Adipocyte (in vitro differentiated cells): ENCODE measurements around the gene ANKRD40.
"Not testable (repeated sequence)": the region's sequence is repeated elsewhere in the genome, so short reads cannot be mapped to it uniquely, and the experiment has no call there.

Experiments
- DNase-seq: peaks from one replicate; pipeline ENCODE4 v3.0.0-alpha.2; 2015; ENCODE audit warnings: low read depth
- H3K27me3 ChIP-seq: replicated peaks from 2 replicates; pipeline ENCODE4 v1.7.0; 2013; ENCODE audit warnings: mild to moderate bottlenecking, low read length, moderate library complexity; ENCODE audit not compliant: control insufficient read depth, insufficient read depth
- H3K36me3 ChIP-seq: 2 replicates; pipeline ENCODE4 v1.7.0; 2013; ENCODE audit warnings: low read length, mild to moderate bottlenecking, moderate library complexity; ENCODE audit not compliant: control insufficient read depth, insufficient read depth, severe bottlenecking
- H3K4me1 ChIP-seq: 2 replicates; pipeline ENCODE4 v1.7.0; 2013; ENCODE audit warnings: mild to moderate bottlenecking, low read length, moderate library complexity; ENCODE audit not compliant: control insufficient read depth, insufficient read depth
- H3K4me3 ChIP-seq: 2 replicates; pipeline ENCODE4 v1.7.0; 2013; ENCODE audit warnings: mild to moderate bottlenecking, low read length, moderate library complexity
- H3K9ac ChIP-seq: 2 replicates; pipeline ENCODE4 v1.7.0; 2013; ENCODE audit warnings: mild to moderate bottlenecking, low read length, moderate library complexity
- H3K9me3 ChIP-seq: 2 replicates; pipeline ENCODE4 v1.7.0; 2013; ENCODE audit warnings: mild to moderate bottlenecking, low read length, moderate library complexity; ENCODE audit not compliant: control insufficient read depth

ANKRD40 gene

DNA sequence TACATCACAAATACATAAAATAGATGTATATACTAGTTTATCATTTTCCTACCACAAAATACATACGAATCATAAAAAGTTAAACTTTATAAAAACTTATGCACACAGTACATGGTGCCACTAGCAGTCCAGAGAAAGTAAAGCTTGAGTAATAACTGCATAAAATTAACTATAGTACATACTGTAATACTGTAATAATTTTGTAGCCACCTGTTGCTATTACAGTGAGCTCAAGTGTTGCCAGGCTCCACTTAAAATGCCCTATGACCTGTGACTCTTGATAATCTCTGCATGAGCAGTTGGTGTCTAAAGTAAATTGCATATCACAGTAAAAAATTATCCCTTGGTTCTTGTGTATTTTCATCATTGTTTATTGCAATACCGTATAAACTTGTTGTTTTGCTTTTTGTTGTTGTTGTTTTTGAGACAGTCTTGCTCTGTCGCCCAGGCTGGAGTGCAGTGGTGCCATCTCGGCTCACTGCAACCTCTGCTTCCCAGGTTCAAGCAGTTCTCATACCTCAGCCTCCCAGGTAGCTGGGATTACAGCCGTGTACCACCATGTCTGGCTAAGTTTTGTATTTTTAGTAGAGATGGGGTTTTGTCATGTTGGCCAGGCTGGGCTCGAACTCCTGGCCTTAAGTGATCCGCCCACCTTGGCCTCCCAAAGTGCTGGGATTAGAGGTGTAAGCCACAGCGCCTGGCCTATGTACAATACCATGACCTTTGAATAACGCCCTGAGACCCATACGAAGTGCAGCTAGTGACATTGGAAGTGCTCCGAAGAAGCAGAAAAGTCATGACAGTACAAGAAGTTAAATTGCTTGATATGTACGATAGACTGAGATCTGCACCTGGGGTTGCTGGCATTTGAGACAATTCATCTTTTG, 18.3 kb upstream of the ANKRD40 start:
- H3K36me3 ChIP-seq: no peaks in the 10 kb centered on the region
- no peak for DNase-seq
- H3K4me3 ChIP-seq: no peak overlapping the region
- H3K9ac ChIP-seq: no peak overlapping the region
- no peaks in the 10 kb centered on the region for H3K9me3 ChIP-seq
- no peaks in the 10 kb centered on the region for H3K27me3 ChIP-seq
- H3K4me1 ChIP-seq: peaks cover 50% of the 10 kb centered on the region

- not testable (repeated sequence) for H3K27me3 ChIP-seq, DNase-seq, H3K9ac ChIP-seq, H3K9me3 ChIP-seq, H3K4me3 ChIP-seq, H3K36me3 ChIP-seq
- H3K4me1 ChIP-seq: peaks cover 40% of the 10 kb centered on the region
These were observed 16.9 kb upstream of the ANKRD40 start for GRCh38 chr17:50724622-50725021.

- no peak for DNase-seq
- peaks cover 44% of the 10 kb centered on the region for H3K4me1 ChIP-seq
- H3K36me3 ChIP-seq: no peaks in the 10 kb centered on the region
- peak overlapping the region; percentile 99 for H3K4me3 ChIP-seq
- no peaks in the 10 kb centered on the region for H3K27me3 ChIP-seq
- no peaks in the 10 kb centered on the region for H3K9me3 ChIP-seq
- peak overlapping the region; percentile 41 for H3K9ac ChIP-seq
These were observed 15.0 kb upstream of the ANKRD40 start for GRCh38 chr17:50722746-50723145.

DNA sequence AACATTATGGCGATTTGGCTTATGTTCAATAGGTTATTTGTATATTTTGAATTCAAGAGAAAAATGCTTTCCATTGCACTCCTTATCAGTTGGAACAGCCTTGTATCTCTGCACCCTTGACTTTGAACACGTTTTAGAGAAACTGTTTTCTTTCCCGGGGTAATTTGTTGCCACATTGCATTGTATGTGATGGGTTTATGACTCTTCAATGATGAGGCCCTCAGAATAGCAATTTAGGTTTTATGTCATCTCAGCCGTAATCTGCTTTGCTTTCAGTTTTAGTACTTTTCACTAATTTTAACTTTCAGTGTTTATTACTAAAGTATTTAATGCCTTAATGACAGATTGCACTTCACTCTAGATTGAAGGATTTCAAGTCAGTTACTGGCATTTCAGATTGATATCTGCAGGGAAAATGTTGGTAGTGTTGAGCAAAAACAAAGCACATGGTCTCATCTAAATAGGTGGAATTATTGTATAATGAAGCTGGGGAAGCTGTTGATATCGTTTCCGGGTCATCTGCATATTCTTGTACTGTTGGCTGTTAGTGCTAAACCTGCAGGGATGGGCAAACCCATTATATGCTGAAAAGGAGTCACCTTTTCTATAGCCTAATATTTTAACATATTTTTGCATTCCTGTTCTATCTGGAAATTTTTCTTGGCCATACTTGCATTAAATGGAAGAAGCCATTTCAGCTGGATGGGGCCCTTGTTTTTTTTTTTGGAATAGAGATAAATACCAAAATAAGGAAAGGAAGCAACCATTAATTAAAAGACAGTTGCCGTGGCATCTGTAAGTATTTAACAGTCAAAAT, 13.7 kb upstream of the ANKRD40 start:
- peak overlapping the region; percentile 99 for H3K4me3 ChIP-seq
- peaks cover 36% of the 10 kb centered on the region for H3K4me1 ChIP-seq
- H3K9me3 ChIP-seq: no peaks in the 10 kb centered on the region
- DNase-seq: peak; percentile 43
- no peaks in the 10 kb centered on the region for H3K36me3 ChIP-seq
- H3K27me3 ChIP-seq: no peaks in the 10 kb centered on the region
- peak overlapping the region; percentile 99 for H3K9ac ChIP-seq

GRCh38 chr17:50719924-50720794, 12.4 kb upstream of the ANKRD40 start:
- Histone ChIP-seq H3K36me3 (no peaks in the 10 kb centered on the region), H3K9me3 (no peaks in the 10 kb centered on the region), H3K4me3 (peak overlapping the region; percentile 99), H3K9ac (peak overlapping the region; percentile 99), H3K4me1 (peaks cover 31% of the 10 kb centered on the region), H3K27me3 (no peaks in the 10 kb centered on the region)
- DNase-seq: no peak

DNA sequence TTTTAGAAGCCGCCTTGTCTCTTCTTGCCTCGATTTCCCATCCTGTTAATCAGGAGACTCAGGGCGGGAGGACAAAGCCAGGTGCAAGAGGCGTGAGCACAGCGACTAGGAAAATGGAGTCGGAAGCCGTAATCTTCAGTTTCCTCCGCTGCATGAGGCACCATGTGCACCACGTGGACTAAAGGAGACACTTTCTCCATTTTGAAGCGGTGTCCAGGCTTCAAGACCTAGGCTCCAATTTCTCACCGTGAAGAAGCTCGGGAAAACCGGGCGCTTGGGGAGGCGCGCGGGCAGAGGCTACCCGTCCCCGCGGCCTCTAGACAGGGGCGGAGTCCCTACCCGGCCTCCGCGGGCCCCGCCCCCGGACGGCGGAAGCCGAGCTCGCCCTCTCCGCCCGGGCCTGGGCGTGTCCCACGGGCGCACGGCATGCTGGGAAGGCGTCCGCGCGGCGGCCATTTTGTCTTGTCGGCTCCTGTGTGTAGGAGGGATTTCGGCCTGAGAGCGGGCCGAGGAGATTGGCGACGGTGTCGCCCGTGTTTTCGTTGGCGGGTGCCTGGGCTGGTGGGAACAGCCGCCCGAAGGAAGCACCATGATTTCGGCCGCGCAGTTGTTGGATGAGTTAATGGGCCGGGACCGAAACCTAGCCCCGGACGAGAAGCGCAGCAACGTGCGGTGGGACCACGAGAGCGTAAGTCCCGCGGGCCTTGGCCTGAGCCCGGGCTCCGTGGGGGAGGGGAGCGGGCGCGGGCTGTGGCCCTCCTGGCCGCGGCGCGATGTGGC, 11.6 kb upstream of the ANKRD40 start, which contains the start of gene LUC7L3:
LUC7L3 (plus strand) TSS at position 460 of the 780 bp plus-strand sequence; CDS start at position 590, 130 bp downstream.
- Histone ChIP-seq H3K36me3 (no peaks in the 10 kb centered on the region), H3K4me1 (peaks cover 31% of the 10 kb centered on the region), H3K9ac (peak within 1 kb of the TSS; percentile 99), H3K4me3 (peak within 1 kb of the TSS; percentile 99), H3K9me3 (no peaks in the 10 kb centered on the region), H3K27me3 (no peaks in the 10 kb centered on the region)
- peak; percentile 98 for DNase-seq

DNA sequence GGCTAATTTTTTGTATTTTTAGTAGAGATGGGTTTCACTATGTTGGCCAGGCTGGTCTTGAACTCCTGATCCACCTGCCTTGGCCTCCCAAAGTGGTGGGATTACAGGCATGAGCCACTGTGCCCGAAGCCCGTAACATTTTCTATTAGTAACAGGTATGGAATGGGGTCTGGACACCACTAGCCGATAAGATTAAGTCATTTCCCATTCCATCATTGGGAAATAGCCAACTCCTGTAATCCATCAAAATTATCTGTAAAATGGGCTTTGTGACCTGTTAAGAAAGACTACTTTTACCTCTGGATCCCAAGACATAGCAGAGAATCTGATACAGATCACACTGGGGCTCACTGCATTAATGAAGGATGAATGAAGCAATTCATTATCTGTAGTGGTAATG, 7.8 kb upstream of the ANKRD40 start:
- no peak overlapping the region for H3K9ac ChIP-seq
- no peak overlapping the region for H3K4me3 ChIP-seq
- H3K9me3 ChIP-seq: no peaks in the 10 kb centered on the region
- DNase-seq: no peak
- peaks cover 4% of the 10 kb centered on the region for H3K4me1 ChIP-seq
- no peaks in the 10 kb centered on the region for H3K27me3 ChIP-seq
- H3K36me3 ChIP-seq: no peaks in the 10 kb centered on the region

- H3K9ac ChIP-seq: no peak overlapping the region
- H3K27me3 ChIP-seq: no peaks in the 10 kb centered on the region
- no peaks in the 10 kb centered on the region for H3K36me3 ChIP-seq
- DNase-seq: no peak
- H3K4me3 ChIP-seq: no peak overlapping the region
- H3K4me1 ChIP-seq: peaks cover 16% of the 10 kb centered on the region
- H3K9me3 ChIP-seq: no peaks in the 10 kb centered on the region
These were observed 4.9 kb upstream of the ANKRD40 start for GRCh38 chr17:50712641-50713040.

DNA sequence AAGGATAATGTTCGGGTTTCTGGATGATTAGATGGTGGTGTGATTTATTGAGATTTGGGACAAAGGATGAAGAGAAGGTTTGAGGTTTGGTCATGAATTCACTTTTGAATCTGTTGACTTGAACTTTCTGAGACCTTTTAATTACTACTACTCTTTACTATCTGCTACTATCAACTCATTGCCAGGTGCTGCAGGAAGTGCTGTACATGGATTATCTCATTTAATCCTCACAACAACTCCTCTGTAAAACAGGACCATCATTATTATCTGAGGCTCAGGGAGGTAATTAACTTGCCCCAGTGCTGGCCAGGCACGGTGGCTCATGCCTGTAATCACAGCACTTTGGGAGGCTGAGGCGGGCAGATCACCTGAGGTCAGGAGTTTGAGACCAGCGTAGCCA, 2.9 kb upstream of the ANKRD40 start:
- Histone ChIP-seq H3K9ac (no peak overlapping the region), H3K27me3 (no peaks in the 10 kb centered on the region), H3K4me1 (peaks cover 19% of the 10 kb centered on the region), H3K36me3 (no peaks in the 10 kb centered on the region), H3K9me3 (no peaks in the 10 kb centered on the region), H3K4me3 (no peak overlapping the region)
- DNase-seq: no peak

GRCh38 chr17:50710025-50710424, 2.3 kb upstream of the ANKRD40 start:
- Histone ChIP-seq H3K4me3 (no peak overlapping the region), H3K4me1 (peaks cover 19% of the 10 kb centered on the region), H3K9ac (no peak overlapping the region), H3K9me3 (no peaks in the 10 kb centered on the region), H3K27me3 (no peaks in the 10 kb centered on the region), H3K36me3 (no peaks in the 10 kb centered on the region)
- DNase-seq: no peak
